ENCODE data around the gene TASL. TPM values are rescaled to one million over a fixed set of nuclear protein-coding genes. Genes with fewer than 3 reads are reported as not detected.

The TASL gene
- total and polyA plus RNA-seq, 2 of the 8 experiments (the other 6 are each of a cell fraction or from before 2014, with no cell fraction given) = not detected

DNA sequence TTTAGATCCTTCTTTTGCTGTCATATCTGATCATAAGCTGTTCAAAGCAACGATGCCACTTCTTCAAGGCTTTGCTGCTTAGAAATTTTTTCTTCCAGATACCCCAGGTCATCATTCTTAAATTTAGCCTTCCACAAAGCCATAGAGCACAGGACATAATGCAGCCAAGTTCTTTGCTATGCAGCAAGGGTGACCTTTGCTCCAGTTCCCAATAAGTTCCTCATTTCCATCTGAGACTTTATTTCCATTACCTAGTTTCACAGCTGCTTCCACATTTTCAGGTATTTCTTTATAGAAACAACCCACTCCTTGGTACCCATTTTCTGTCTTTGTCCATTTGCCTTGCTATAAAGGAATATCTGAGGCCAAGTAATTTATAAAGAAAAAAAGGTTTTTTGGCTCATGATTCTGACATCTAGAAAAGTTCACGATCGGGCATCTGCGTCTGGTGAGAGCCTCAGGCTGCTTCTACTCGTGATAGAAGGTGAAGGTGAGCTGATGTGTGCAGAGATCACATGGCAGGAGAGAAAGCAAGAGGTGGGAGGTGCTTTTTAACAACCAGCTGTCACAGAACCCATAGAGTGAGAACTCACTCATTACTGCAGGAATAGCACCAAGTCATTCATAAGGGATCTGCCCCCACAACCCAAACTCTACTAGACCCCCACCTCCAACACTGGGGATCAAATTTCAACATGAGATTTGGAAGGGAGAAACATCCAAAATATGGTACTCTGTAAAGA, 11.8 kb upstream of the TASL start:
- ChIA-PET POLR2A (ENCODE audit: partially characterized antibody) (no interaction called here), CTCF (ENCODE audit: partially characterized antibody) (interaction anchor here (0.6 to 1.4 kb wide), 2 partner anchors 46 to 75 kb away, joined by 3 to 7 read pairs; no protein-coding TSS in a partner anchor)
- H3K4me1 ChIP-seq (replicated peaks in 1 of 4; ENCODE audit: control insufficient read depth in 3 of 4, insufficient read depth in 4 of 4, low read length in 3 of 4) = no peaks in the 10 kb centered on the region
- H3K27me3 ChIP-seq (replicated peaks in 1 of 4; ENCODE audit: control insufficient read depth in 3 of 4, extremely low read depth in 1 of 4, insufficient read depth in 3 of 4, low read length in 3 of 4) = no peaks in the 10 kb centered on the region
- H2BK120ac ChIP-seq (replicated peaks; ENCODE audit: low read depth, low read length) = no peak overlapping the region
- H3K14ac ChIP-seq (ENCODE audit: insufficient read length) = no peak overlapping the region
- H2BK5ac ChIP-seq (ENCODE audit: low read depth, low read length) = no peak overlapping the region
- H3K23me2 ChIP-seq (ENCODE audit: low read depth, low read length) = no peaks in the 10 kb centered on the region
- no peak overlapping the region for H3K27ac ChIP-seq (ENCODE audit: low read depth, low read length)
- no peak overlapping the region for H2AFZ ChIP-seq (ENCODE audit: low read length)
- no peak overlapping the region for H4K5ac ChIP-seq (ENCODE audit: insufficient read length, low read depth, low read length)
- H2AK5ac ChIP-seq (ENCODE audit: low read depth, low read length) = no peak overlapping the region
- no peak overlapping the region for H2BK12ac ChIP-seq (ENCODE audit: low read depth, low read length)
- H4K20me1 ChIP-seq (replicated peaks in 1 of 2; ENCODE audit: control insufficient read depth in 1 of 2, insufficient read depth in 2 of 2, low read length in 2 of 2) = no peaks in the 10 kb centered on the region
- H3K4me2 ChIP-seq (ENCODE audit: insufficient read depth in 1 of 2, low read depth in 2 of 2, low read length in 2 of 2) = no peak overlapping the region
- no peak overlapping the region for H2BK20ac ChIP-seq (ENCODE audit: low read length)
- H3K79me2 ChIP-seq (ENCODE audit: control insufficient read depth in 1 of 2, insufficient read depth in 2 of 2, low read length in 2 of 2) = no peaks in the 10 kb centered on the region
- no peaks in the 10 kb centered on the region for H3K79me1 ChIP-seq (ENCODE audit: low read depth, low read length)
- H3K36me3 ChIP-seq (ENCODE audit: control insufficient read depth in 2 of 4, insufficient read depth in 4 of 4, low read length in 3 of 4) = no peaks in the 10 kb centered on the region
- H3K9me3 ChIP-seq (ENCODE audit: insufficient read depth in 2 of 2, low read depth in 1 of 2, low read length in 1 of 2) = no peaks in the 10 kb centered on the region
- no peak overlapping the region for H3K4ac ChIP-seq (replicated peaks; ENCODE audit: insufficient read length, low read depth, low read length)
- H3K23ac ChIP-seq (ENCODE audit: insufficient read length) = no peak overlapping the region
- no peak overlapping the region for H3K56ac ChIP-seq (replicated peaks; ENCODE audit: insufficient read length, low read depth, low read length)
- 77% methylated on average over 5 of the region's 5 CpGs; no CpG with 5 or more reads in 1 of the 2 experiments for WGBS, 2 experiments (ENCODE audit: extremely low coverage in 1 of 2, insufficient coverage in 1 of 2, insufficient read length in 1 of 2, insufficient replicate concordance in 2 of 2, low coverage in 1 of 2, low lambda C conversion rate in 2 of 2, missing lambda C conversion rate in 1 of 2)
- no peak overlapping the region for H2BK15ac ChIP-seq (ENCODE audit: low read length)
- no peak overlapping the region for H3K4me3 ChIP-seq (ENCODE audit: extremely low read depth in 1 of 4, insufficient read depth in 2 of 4, low read depth in 3 of 4, low read length in 4 of 4)
- no peak for TF ChIP-seq SP4 (IDR thresholded peaks at IDR 0.05; ENCODE audit: low read length)
- no peak overlapping the region for H4K91ac ChIP-seq (replicated peaks; ENCODE audit: insufficient read length, low read length)
- no peak for DNase-seq (ENCODE audit: low read depth in 1 of 2, low spot score in 2 of 2)
- no peak for FAIRE-seq
- no peak overlapping the region for H3K18ac ChIP-seq (ENCODE audit: extremely low read depth, low read length)
- no peak overlapping the region for H4K8ac ChIP-seq (ENCODE audit: extremely low read depth, insufficient read depth, low read length)
- no peak overlapping the region for H3K9ac ChIP-seq (replicated peaks in 1 of 4; ENCODE audit: extremely low read depth in 1 of 4, low read depth in 3 of 4, low read length in 3 of 4)
